Trophoblast cell (in vitro differentiated cells and primary cell): ENCODE measurements around the gene TAAR9.
"Not testable (repeated sequence)": the region's sequence is repeated elsewhere in the genome, so short reads cannot be mapped to it uniquely, and the experiment has no call there.

ENCODE experiments used
- DNase-seq, 2 donors: peaks; one replicate each; pipeline ENCODE4 v3.0.0-alpha.2; 2016
- H2AFZ ChIP-seq: 2 replicates; pipeline ENCODE4 v1.6.1; 2013; ENCODE audit warnings: low read length, moderate library complexity, mild to moderate bottlenecking; ENCODE audit not compliant: insufficient read depth, poor library complexity
- H2AK5ac ChIP-seq: 2 replicates; pipeline ENCODE4 v1.6.1; 2013; ENCODE audit warnings: mild to moderate bottlenecking, low read length
- H2BK120ac ChIP-seq: 2 replicates; pipeline ENCODE4 v1.6.1; 2013; ENCODE audit warnings: low read length, mild to moderate bottlenecking, moderate library complexity; ENCODE audit not compliant: insufficient read depth, poor library complexity
- H2BK12ac ChIP-seq: 2 replicates; pipeline ENCODE4 v1.6.1; 2013; ENCODE audit warnings: mild to moderate bottlenecking, low read length, moderate library complexity
- H2BK5ac ChIP-seq: 2 replicates; pipeline ENCODE4 v1.6.1; 2013; ENCODE audit warnings: low read length, low read depth, moderate library complexity, mild to moderate bottlenecking; ENCODE audit not compliant: poor library complexity
- H3K14ac ChIP-seq: 2 replicates; pipeline ENCODE4 v1.6.1; 2013; ENCODE audit warnings: mild to moderate bottlenecking, low read length
- H3K18ac ChIP-seq: 2 replicates; pipeline ENCODE4 v1.6.1; 2013; ENCODE audit warnings: mild to moderate bottlenecking, low read length
- H3K23ac ChIP-seq: 2 replicates; pipeline ENCODE4 v1.6.1; 2013; ENCODE audit warnings: low read length
- H3K27ac ChIP-seq: 2 replicates; pipeline ENCODE4 v1.5.1; 2013; ENCODE audit warnings: low read depth, mild to moderate bottlenecking, inconsistent platforms, low read length, moderate library complexity
- H3K27me3 ChIP-seq: 2 replicates; pipeline ENCODE4 v1.6.1; 2013; ENCODE audit warnings: inconsistent platforms, mild to moderate bottlenecking, low read length, moderate library complexity; ENCODE audit not compliant: insufficient read depth
- H3K36me3 ChIP-seq, 2 experiments: 1 replicate in 1 of 2; 2 replicates in 1 of 2; pipeline ENCODE4 v1.6.1; 2013; ENCODE audit warnings: low read length in 2 of 2, mild to moderate bottlenecking in 2 of 2, moderate library complexity in 1 of 2; ENCODE audit not compliant: insufficient read depth in 2 of 2, control insufficient read depth in 1 of 2
- H3K4ac ChIP-seq: 2 replicates; pipeline ENCODE4 v1.6.1; 2013; ENCODE audit warnings: low read depth, mild to moderate bottlenecking, low read length, moderate library complexity
- H3K4me1 ChIP-seq, 2 experiments: 1 replicate in 1 of 2; 2 replicates in 1 of 2; pipeline ENCODE4 v1.6.1; 2013; ENCODE audit warnings: low read length in 2 of 2, mild to moderate bottlenecking in 2 of 2, moderate library complexity in 1 of 2; ENCODE audit not compliant: insufficient read depth in 2 of 2, control insufficient read depth in 1 of 2
- H3K4me2 ChIP-seq: 2 replicates; pipeline ENCODE4 v1.6.1; 2013; ENCODE audit warnings: inconsistent platforms, mild to moderate bottlenecking, low read length, moderate library complexity
- H3K4me3 ChIP-seq: 2 replicates; pipeline ENCODE4 v1.5.1; 2013; ENCODE audit warnings: mild to moderate bottlenecking, low read depth, low read length, inconsistent platforms
- H3K79me1 ChIP-seq: one replicate; pipeline ENCODE4 v1.6.1; 2013; ENCODE audit warnings: low read length
- H3K79me2 ChIP-seq: 2 replicates; pipeline ENCODE4 v1.6.1; 2013; ENCODE audit warnings: low read length, mild to moderate bottlenecking; ENCODE audit not compliant: control insufficient read depth, insufficient read depth, poor library complexity
- H3K9ac ChIP-seq: 2 replicates; pipeline ENCODE4 v1.6.1; 2013; ENCODE audit warnings: mild to moderate bottlenecking, low read length
- H3K9me3 ChIP-seq: 2 replicates; pipeline ENCODE4 v1.6.1; 2013; ENCODE audit warnings: low read depth, mild to moderate bottlenecking, control low read depth, inconsistent platforms, low read length; ENCODE audit not compliant: insufficient read depth
- H4K12ac ChIP-seq: 2 replicates; pipeline ENCODE4 v1.6.1; 2013; ENCODE audit warnings: low read depth, mild to moderate bottlenecking, low read length, moderate library complexity
- H4K8ac ChIP-seq: 2 replicates; pipeline ENCODE4 v1.6.1; 2013; ENCODE audit warnings: low read depth, mild to moderate bottlenecking, low read length, moderate library complexity
- H4K91ac ChIP-seq: one replicate; pipeline ENCODE4 v1.6.1; 2013; ENCODE audit warnings: low read depth, mild to moderate bottlenecking, low read length, moderate library complexity
- WGBS: extraction: QIAGEN DNeasy Blood & Tissue Kit; methylation state at CpG from one replicate; pipeline ENCODE4 v1.1.7; 2013; ENCODE audit warnings: missing lambda C conversion rate; ENCODE audit not compliant: insufficient read length, insufficient coverage; ENCODE audit errors: extremely low coverage; 5-methylcytosine and 5-hydroxymethylcytosine counted together

TAAR9 gene

GRCh38 chr6:132552372-132552771 is 14.3 kb downstream of the TAAR9 start, which contains the start of gene TAAR8:
Gene TAAR8, plus strand, starts transcription at chr6:132552672. Its CDS starts 21 bp downstream, at chr6:132552693.
- no peaks in the 10 kb centered on the region for H3K79me1 ChIP-seq
- H3K14ac ChIP-seq: no peak within 1 kb of the TSS
- no peak within 1 kb of the TSS for H2BK12ac ChIP-seq
- H3K23ac ChIP-seq: no peak within 1 kb of the TSS
- H3K4ac ChIP-seq: no peak within 1 kb of the TSS
- H2AFZ ChIP-seq: no peak within 1 kb of the TSS
- H3K36me3 ChIP-seq: no peaks in the 10 kb centered on the region
- H3K27ac ChIP-seq: no peak within 1 kb of the TSS
- H4K8ac ChIP-seq: no peak within 1 kb of the TSS
- no peak within 1 kb of the TSS for H4K12ac ChIP-seq
- H3K27me3 ChIP-seq: no peaks in the 10 kb centered on the region
- no peak within 1 kb of the TSS for H3K9ac ChIP-seq
- H3K4me3 ChIP-seq: no peak within 1 kb of the TSS
- no peak within 1 kb of the TSS for H3K18ac ChIP-seq
- H2AK5ac ChIP-seq: no peak within 1 kb of the TSS
- no peaks in the 10 kb centered on the region for H3K9me3 ChIP-seq
- no peaks in the 10 kb centered on the region for H3K79me2 ChIP-seq
- no peak within 1 kb of the TSS for H2BK5ac ChIP-seq
- no peaks in the 10 kb centered on the region for H3K4me1 ChIP-seq
- H2BK120ac ChIP-seq: no peak within 1 kb of the TSS
- H3K4me2 ChIP-seq: no peak within 1 kb of the TSS
- no peak within 1 kb of the TSS for H4K91ac ChIP-seq
- no CpG with 5 or more reads among the region's 2 CpGs for WGBS
- DNase-seq: no peak

GRCh38 chr6:132560087-132560486 is 22.0 kb downstream of the TAAR9 start:
- H3K79me1 ChIP-seq, H3K4me3 ChIP-seq, H3K18ac ChIP-seq, H3K4me2 ChIP-seq, H2BK12ac ChIP-seq, H3K14ac ChIP-seq, H4K12ac ChIP-seq, H3K27me3 ChIP-seq, H2AK5ac ChIP-seq, H3K9ac ChIP-seq, H4K91ac ChIP-seq, H3K36me3 ChIP-seq, H3K79me2 ChIP-seq, H3K9me3 ChIP-seq, H3K4ac ChIP-seq, H2AFZ ChIP-seq, H3K23ac ChIP-seq, H3K27ac ChIP-seq, H3K4me1 ChIP-seq, DNase-seq, H4K8ac ChIP-seq, H2BK120ac ChIP-seq, H2BK5ac ChIP-seq: not testable (repeated sequence)
- WGBS: no CpG with 5 or more reads among the region's 3 CpGs

- H4K12ac ChIP-seq: no peak overlapping the region
- H2BK5ac ChIP-seq: no peak overlapping the region
- no peak overlapping the region for H2BK12ac ChIP-seq
- no peak overlapping the region for H3K4ac ChIP-seq
- no peak overlapping the region for H3K14ac ChIP-seq
- H2BK120ac ChIP-seq: no peak overlapping the region
- no peaks in the 10 kb centered on the region for H3K79me1 ChIP-seq
- no peak overlapping the region for H3K18ac ChIP-seq
- no peaks in the 10 kb centered on the region for H3K27me3 ChIP-seq
- no peak overlapping the region for H3K4me3 ChIP-seq
- H3K36me3 ChIP-seq: no peaks in the 10 kb centered on the region
- H3K4me1 ChIP-seq: no peaks in the 10 kb centered on the region
- H3K4me2 ChIP-seq: no peak overlapping the region
- H3K9me3 ChIP-seq: no peaks in the 10 kb centered on the region
- no peak overlapping the region for H2AFZ ChIP-seq
- H2AK5ac ChIP-seq: no peak overlapping the region
- no peak overlapping the region for H3K27ac ChIP-seq
- H3K9ac ChIP-seq: no peak overlapping the region
- no peaks in the 10 kb centered on the region for H3K79me2 ChIP-seq
- H4K91ac ChIP-seq: no peak overlapping the region
- H4K8ac ChIP-seq: no peak overlapping the region
- no peak overlapping the region for H3K23ac ChIP-seq
- no CpG with 5 or more reads among the region's 6 CpGs for WGBS
- DNase-seq: no peak
Measured at GRCh38 chr6:132566404-132566803, 28.3 kb downstream of the TAAR9 start.

GRCh38 chr6:132567566-132567965 is 29.5 kb downstream of the TAAR9 start:
- no peak overlapping the region for H3K14ac ChIP-seq
- H4K91ac ChIP-seq: no peak overlapping the region
- no peaks in the 10 kb centered on the region for H3K36me3 ChIP-seq
- no peaks in the 10 kb centered on the region for H3K27me3 ChIP-seq
- WGBS: no CpG with 5 or more reads among the region's 1 CpG
- no peaks in the 10 kb centered on the region for H3K9me3 ChIP-seq
- H3K79me2 ChIP-seq: no peaks in the 10 kb centered on the region
- H3K23ac ChIP-seq: no peak overlapping the region
- H3K27ac ChIP-seq: no peak overlapping the region
- H2AFZ ChIP-seq: no peak overlapping the region
- H2AK5ac ChIP-seq: no peak overlapping the region
- H3K9ac ChIP-seq: no peak overlapping the region
- no peaks in the 10 kb centered on the region for H3K79me1 ChIP-seq
- no peak overlapping the region for H4K12ac ChIP-seq
- no peak for DNase-seq
- no peak overlapping the region for H2BK120ac ChIP-seq
- no peak overlapping the region for H2BK12ac ChIP-seq
- no peak overlapping the region for H3K18ac ChIP-seq
- no peaks in the 10 kb centered on the region for H3K4me1 ChIP-seq
- no peak overlapping the region for H2BK5ac ChIP-seq
- no peak overlapping the region for H4K8ac ChIP-seq
- H3K4me2 ChIP-seq: no peak overlapping the region
- no peak overlapping the region for H3K4ac ChIP-seq
- H3K4me3 ChIP-seq: no peak overlapping the region
